Activated naive CD4-positive, alpha-beta T cell treated with anti-CD3 and anti-CD28 coated beads, Interleukin-2, amount 50 U/mL, for 16 hours (primary cell): ENCODE measurements around the gene C5orf47.
A peak's percentile ranks its signal among the peaks of the same experiment; 100 is the strongest.
"Not testable (repeated sequence)": the region's sequence is repeated elsewhere in the genome, so short reads cannot be mapped to it uniquely, and the experiment has no call there.

Experiments used
- DNase-seq: peaks from one replicate; pipeline ENCODE4 v3.0.0-alpha.2; 2020

The C5orf47 gene

DNA sequence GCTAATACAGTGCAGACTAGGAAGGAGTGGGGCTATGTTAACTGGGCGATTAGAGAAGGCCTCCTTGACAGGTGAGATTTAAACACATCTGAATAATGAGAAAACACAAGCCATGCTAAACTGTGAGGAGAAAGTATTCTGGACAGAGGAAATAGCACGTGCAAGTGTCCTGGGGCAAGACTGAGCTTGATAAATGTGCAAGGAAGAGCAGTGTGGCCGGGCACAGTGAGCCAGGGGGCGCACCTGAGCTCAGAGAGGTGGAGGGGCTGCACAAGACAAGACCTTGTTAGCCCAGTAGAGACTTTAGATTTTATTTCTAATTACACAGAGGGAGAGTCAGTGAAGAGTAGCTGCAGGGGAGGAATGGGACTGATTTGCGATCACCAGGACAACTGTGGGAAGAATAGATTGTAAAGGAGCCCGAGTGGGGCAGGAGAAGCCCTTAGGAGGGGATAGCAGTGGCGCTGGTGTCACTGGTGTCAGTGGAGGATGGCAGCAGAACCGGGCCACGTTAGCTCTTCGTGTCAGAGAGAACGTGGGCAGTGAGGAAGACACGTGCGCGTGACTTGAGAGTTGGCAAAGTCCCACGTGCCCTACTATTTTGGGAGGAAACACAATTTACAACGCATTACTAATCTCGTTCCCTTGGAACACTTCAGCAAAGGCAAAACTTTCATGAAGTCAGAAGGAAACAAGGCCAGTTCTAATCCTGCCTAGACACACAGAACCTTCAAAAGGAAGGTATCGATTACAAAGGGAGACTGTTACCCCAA lies 17.9 kb upstream of the C5orf47 start:
- DNase-seq = no peak

DNA sequence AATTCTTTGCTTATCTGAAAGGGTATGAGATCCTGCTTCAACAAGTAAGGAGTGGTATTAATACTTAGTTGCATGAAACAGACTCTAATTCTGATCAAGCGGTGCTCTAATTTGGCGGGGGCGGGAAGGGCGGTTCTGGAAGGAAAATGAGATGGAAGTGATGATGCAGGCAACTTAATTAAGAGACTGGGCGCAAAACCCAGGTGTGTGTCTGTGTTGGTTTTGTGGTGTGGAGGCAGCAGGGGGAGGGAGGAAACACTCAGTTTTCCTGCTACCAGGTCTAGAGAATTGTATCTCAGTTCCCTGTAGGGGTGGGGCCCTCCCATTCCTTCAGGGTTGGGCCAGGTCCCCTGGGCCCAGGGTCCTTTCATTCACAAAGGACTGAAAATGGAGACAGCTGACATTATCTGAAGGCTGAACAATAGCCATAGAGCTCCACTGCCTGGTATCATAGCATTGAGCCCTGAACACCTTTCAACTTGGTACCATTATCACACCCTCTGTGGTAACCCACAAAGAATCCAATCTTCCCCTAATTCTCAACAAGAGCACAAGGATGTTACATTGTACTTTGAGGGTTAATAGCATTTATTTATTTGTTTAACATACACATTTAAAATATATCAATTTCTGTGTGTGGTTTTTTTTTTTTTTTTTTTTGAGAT lies 17.2 kb upstream of the C5orf47 start:
- no peak for DNase-seq

DNA sequence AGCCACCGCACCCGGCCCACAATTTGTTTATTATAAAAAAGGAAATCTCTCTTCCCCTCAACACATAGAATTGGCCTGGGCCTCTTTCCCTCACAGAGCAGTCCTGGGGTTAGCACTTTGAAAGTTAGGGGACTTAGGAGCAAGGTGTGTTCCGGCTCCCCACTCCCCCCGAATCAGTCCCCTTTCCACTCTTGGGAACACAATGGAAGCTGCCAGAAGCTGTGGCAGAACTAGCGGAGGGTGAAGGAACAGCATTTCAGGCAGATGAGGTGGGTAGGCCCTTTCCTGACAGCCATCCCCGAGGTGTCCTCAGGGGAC lies 16.4 kb upstream of the C5orf47 start:
- no peak for DNase-seq

DNA sequence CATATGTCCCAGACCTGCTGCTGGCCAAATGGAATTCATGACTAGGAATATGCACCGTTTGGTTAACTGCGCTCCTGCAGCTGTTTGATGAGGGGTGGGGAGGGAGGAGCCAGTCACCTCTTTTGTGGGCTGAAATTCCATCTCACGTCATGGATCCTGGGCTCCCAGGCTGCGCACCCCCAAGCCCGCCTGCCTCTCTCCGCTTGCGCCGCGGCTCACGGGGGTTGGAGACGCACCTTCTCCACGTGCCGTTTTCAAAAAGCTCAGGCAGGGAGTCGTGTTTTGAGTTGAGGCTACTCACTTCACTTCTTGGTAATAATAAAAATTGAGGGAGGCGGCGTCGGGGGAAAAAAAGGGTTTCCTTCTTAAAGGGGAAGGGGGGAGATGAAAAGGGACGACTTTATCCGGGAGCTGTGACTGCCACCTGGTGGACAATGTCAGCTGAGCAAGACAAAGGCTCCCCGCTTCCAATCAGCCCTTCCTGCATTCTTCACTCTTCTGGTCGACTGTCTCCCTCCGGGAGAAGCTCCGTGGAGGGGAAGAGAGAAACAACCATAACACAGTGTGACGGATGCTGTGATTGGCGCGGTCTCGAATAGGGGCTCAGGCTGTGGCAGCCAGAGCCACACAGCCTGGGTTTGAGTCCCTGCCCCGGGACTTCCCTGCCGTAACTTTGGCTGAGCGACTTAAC lies 15.9 kb upstream of the C5orf47 start:
- peak; percentile 79 for DNase-seq

DNA sequence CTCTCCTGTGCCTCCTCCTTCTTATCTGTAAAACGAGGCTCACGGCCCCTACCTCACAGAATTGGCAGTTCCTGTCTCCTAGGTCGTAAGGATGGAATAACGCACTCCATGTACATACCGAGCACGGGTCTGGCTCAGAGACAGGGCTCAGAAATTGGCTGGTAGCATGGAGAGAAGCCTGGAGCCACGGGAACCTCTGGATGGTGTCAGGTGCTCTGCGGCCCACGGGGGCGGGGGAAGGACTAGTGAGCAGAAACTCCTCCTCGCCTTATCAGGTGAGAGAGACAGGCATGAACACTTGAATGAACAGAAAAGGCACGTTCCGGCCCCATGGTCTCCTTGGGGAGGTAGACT lies 15.4 kb upstream of the C5orf47 start:
- DNase-seq = no peak

DNA sequence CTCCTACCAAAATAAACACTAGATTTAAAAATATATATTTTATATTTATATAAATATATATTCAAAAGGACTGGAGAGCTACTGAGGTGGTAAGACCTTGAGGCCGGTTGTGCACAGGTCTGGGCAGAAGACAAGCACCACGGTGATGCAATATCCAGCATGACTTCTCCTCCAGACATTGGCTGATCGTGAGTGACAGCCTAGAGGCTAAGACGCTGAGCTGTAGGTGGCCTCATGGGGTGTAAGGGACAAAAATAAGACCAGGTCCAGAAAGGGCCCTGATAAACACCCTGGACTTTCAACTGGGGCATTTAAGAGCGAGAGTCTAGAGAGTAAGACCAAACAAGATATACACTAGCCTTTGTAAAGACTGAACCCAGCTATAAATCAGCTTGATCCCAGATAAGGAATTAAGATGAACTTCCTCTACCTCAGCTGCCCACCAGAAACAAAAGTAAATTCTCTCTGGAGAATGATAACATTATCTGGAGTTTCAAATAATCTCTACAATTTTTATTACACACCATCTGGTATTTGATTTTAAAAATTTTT lies 14.2 kb upstream of the C5orf47 start:
- no peak for DNase-seq

DNA sequence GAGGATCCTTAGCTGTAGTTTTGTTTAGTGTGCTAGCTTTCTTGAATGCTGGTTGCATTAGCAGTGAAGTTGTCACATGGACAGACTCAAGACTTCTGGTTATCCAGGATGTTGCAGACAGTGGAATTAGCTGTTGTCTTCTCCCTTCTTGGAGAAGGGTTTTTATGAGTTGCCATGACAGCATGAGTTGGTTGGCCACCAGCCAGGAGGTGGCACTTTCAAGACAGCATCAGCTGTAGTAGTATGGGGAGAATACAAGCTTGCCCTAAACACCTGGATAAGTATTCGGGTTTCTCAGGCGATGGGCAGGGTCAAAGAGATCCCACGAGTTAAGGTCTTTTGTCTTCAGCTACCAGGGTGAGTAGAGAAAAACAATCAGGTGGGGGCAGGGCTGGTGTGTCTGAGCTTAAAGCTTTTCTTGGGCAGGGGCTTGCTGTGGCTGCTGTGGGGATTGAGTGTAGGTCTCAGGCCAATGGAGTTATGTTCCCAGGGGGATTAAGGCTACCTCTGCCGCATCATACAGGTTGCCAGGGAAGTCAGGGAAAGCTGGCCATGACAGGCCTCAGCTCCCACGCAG lies 7.7 kb upstream of the C5orf47 start:
- no peak for DNase-seq

DNA sequence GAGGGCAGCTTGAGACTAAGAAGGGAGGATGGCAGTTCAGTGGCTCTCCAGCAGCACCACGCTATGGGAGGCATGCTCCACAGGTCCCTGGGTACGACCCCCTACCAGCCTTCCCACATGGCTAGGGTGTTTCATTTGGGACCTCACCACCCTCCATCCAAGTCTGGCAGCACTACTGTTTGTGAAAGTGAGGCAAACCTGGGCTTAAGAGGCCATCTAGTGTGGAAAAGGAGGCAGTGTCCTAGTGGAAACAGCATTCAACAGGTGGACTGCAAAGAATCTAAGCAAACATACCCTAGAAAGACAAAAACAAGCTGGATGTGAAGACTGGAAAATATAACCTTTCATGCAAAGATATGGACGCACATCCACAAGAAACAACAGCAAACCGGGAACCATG lies 4.8 kb upstream of the C5orf47 start:
- DNase-seq = no peak

DNA sequence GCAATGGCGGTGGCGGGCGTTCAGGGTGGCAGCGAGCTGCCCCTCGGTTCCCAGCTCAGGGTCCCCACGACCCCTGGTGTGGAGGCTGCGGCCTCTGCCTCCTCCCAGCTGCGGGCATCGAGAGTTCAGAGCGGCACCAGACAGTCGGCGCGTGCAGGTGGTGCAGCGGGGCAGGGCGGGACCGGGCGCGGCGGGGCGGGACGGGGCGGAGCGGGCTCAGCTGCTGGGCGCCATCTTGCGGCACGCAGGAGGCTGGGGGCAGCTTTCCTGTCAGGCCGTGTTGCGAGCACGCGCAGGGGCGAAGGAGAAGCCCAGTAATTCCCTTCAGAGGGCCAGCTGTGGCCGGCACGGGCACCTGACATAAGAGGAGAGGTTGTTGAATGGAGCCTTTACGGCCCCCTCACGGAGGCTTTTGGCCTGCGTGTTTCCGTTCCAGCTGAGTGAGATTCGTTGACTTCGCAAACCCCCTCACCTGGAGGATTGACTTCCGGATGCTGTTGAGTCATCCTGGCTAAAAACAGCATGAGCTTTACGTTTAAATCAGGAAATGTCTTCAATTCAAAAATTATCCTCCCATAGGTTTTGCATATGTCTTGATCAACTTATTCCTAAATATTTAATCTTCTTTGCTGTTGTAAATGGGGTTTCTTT lies 587 bp downstream of the C5orf47 start:
- DNase-seq = no peak

DNA sequence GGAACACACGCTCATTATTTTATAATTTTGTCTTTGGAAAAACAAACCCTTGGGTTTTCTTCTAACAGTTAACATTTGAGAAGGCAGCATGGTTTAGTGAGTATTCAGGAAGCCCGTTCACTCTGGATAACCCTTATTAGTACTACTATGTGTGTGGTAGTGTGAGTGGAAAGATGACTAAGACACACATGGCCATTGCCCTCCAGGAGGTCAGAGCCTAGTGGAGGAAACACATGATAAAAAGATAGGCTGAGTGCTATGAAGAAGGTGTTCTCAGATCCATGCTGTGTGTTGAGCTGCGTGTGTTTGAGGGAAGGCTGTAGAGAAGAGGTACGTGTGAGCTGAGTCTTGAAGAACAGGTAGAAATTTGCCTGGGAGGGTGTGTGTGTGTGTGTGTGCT lies 8.4 kb downstream of the C5orf47 start:
- no peak for DNase-seq

DNA sequence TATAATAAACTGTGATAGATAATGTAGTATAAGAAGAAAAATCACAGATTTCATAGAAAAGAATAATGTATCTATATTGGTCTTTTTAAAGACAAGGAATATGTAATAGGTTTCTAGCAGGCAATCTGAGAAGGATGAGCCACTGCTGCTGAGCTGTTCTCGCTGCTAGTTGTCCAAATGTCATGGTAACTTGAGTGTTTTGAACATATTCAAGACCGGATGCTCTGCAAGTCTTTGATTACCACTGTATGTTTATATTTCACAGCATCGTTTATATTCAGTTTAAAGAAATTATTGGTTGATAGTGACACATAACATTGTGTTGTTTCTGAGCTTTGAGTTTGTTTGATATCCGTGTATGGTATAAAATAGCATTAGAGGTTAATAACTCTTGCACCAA lies 9.6 kb downstream of the C5orf47 start:
- DNase-seq = no peak

DNA sequence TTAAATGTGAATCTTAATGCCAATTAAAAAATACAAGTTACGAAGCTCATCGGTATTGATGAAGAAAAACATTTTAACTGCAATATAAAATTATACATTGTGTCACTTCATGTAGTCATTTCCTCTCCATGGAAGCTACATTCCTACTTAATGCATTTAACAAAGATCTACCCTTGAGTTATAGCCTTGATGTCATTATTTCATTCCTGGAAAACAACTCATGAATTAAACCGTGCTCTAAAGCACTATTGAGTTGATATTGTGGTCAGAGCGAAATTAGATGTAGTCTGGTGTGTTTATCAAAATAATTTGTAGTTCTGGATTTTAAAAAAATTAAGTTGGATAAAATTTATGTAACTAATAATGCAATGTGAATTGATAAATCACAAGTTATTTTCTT lies 11.1 kb downstream of the C5orf47 start:
- no peak for DNase-seq

DNA sequence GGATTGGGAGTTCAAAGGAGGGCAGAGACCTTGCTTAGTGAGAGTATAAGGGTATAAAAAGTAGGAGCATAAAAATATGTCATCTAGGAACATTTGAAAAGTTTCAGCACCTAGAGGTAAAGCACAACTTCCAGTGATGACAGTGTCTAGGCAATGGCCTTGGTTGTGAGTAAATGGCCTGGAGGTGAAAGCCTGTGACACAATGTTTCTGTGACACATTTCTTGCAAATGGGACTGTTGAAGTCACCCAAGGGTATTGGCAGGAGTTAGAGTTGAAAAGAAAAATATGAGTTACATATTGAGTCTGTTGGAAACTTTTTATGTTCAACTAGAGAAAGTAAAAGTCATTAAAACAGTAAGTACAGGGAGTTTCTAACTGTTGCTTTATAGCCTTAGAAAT lies 14.8 kb downstream of the C5orf47 start:
- no peak for DNase-seq

DNA sequence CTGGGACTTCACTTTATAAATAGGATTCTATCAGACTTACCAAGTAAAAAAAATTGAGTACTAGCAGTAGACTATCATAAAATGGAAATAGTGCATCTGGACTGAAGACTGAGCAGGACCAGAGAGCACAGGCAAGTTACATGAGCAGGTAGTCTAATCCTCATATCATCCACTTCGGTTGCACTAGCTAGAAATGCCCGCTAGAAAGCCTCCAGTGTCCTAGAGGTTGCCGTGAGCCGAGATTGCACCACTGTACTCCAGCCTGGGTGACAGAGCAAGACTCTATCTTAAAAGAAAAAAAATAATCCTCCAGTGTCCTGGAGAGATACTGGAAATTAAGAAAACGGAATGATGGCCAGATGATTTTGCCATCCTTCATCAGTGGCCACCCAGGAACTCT lies 20.0 kb downstream of the C5orf47 start:
- DNase-seq = no peak

DNA sequence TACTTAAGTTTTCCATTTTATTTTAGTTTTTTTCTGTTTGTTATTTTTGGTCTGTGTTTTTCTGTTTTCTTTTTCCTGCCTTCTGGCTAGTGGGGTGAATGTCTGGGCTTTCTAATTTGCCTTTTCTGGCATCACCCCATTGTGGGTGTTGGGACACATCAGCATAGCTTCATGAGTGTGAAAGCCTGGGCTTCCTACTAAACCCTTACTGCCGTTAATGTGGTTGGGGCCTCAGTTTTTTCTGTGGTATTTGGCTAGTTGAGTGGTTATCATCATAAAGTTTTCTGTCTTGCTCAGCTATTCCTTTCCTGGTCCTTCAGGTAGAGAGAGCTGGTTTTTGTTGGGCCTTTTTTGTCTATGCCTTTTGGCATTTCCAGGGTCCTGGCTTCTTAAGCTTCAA lies 21.4 kb downstream of the C5orf47 start:
- no peak for DNase-seq

DNA sequence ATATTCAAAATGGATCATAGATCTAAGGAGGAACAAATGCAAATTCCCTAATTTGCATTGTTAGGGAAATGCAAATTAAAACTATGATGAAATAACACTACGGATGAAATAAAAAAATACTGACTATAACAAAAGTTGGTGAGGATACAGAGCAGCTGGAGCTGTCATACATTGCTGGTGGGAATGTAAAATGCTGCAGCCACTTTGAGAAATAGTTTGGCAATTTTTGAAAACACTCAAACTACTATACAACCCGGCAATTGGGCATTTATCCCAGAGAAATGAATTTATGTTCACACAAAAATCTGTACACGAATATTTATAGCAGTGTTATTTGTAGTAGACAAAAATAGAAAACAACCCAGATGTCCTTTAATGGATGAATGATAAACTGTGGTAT lies 22.5 kb downstream of the C5orf47 start:
- DNase-seq = no peak

DNA sequence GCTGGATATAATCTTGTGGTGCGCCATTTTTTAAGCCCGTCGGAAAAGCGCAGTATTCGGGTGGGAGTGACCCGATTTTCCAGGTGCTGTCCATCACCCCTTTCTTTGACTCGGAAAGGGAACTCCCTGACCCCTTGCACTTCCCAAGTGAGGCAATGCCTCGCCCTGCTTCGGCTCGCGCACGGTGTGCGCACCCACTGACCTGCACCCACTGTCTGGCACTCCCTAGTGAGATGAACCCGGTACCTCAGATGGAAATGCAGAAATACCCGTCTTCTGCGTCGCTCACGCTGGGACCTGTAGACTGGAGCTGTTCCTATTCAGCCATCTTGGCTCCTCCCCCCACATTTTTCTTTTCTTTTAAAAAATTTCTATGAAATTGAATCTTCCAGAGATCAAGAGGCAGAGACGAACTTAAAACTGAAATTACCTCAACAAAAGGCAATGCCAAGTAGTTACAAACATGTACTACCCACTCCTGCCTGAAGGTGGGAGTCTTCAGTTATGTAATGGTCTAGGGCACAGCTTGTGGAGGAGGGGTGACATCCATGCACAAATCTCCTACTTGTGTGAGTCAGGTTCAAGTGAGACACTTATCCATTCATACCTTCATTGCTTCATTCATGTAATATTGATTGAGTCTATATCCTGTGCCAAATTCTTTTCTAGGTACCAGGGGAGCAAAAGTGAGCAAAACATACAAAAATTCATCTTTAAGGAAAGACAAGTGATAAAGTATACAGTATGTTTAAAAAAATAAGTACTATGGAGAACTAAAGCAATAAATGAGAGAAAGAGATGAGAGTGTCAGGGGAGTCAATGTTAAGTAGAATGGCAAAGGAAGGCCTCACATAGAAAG lies 31.3 kb downstream of the C5orf47 start:
- DNase-seq = not testable (repeated sequence)

DNA sequence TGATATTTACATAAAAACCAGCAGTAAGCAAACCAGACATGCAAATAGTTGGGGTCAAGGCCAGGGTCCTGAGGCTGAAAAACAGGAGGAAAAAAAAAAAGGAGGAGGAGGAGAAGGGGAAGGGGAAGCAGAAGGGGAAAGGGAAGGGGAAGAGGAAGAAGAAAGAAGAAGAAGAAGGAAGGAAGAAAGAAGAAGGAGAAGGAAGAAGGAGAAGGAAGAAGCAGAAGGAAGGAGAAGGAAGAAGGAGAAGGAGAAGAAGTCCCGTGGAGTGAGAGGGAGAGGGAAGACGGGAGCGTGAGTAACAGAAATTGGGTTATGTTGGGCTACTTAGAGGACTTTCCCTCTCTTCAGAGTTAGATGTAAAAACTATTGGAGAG lies 31.9 kb downstream of the C5orf47 start:
- DNase-seq = no peak

DNA sequence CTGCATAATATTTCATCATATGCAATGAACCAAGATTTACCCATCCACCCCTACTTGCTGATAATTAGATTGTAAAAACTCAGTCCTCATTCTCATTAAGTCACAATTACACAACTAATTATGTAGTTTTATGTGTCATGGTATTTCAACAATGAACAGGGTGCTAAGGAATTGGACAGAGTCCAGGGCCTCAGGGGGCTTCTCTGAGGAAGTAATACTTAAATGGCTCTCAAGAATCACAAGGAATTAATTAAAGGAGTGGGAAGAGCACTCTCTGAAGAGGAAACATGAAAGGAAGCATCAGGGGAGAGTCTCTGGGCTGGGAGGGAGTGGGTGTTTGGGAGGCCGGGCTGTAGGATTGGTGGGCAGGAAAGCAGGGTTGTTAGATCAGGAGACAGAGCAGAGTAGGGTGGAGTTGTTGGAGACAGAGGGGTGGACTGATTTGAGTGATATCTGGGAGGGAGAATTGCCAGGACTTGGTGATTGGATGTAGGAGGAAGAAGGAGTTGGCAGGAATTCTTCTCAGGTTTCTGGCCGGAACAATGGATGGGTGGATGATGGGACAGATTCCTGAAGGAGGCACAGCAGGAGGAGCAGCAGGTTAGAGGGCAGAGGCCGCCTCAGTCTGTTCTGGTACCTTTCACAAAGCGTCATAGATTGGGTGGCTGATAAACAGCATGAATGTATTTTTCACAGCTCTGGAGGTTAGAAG lies 33.6 kb downstream of the C5orf47 start:
- DNase-seq = no peak

DNA sequence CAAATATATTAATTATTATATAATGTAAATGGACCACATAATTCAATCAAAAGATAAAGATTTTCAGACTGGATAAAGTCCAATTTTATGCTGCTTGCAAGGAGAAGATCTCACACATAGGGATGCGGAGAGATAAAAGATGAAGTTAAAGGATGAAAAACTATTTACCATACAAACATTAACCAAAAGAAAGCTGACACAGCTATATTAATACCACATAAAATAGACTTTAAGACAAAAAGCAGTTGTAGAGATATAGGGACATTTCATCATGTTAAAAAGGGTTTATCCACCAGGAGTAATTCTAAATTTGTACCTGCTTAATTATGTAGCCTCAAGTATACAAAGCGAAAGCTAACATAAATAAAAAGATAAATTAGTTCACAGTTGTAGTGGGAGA lies 41.3 kb downstream of the C5orf47 start:
- no peak for DNase-seq

DNA sequence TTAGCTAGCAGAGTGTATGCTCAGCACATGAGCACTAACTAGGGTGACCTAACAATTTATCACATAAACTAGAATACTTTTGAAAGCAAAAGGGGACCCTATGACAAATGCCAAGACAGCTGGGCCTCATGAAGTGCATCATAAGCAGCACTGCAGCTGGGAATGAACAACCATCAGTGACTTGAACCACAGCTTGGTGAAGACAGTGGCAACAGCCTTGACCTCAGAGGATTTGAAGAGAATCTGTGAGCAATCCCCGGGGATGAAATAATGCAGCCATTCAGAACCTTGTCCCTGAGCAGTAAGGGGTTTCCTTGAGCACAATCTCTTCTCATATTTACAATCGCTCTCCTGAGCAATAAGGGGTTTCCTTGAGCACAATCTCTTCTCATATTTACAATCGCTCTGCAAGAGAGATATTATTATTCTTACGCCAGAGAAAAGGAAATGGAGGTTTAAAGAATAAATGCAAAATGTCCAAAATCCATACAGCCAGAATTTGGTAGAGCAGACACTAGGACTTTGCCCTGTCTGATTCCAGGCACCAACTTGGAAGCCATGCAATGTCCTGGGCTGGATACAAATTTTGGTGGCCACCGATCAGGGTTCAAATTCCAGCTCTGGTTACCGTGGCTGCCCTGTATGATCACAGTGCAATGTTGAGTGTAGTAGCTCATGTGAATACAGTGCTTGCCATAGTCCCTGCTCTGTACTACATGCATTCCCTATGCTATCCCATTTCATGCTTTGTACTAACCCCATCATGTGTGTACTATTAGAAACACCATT lies 55.7 kb downstream of the C5orf47 start:
- no peak for DNase-seq
